T-cell (primary cell): Measurements from ENCODE around the gene ALDH1L2. TPM values are rescaled to one million over a fixed set of nuclear protein-coding genes. Genes with fewer than 3 reads are reported as not detected.
A peak's percentile ranks its signal among the peaks of the same experiment; 100 is the strongest.
"Not testable (repeated sequence)": the region's sequence is repeated elsewhere in the genome, so short reads cannot be mapped to it uniquely, and the experiment has no call there.

Source experiments
- ATAC-seq, 4 experiments: fragments of 200-7000 bp in 3 of 4; fragments of 150-1000 bp in 1 of 4; cut with Tn5 transposase; replicated peaks in 1 of 4; 1 replicate in 3 of 4; 2 replicates in 1 of 4; pipeline ENCODE4 v1.10.0; 2021; ENCODE audit warnings: moderate library complexity in 3 of 4, mild to moderate bottlenecking in 2 of 4, moderate number of reproducible peaks in 1 of 4
- CTCF ChIA-PET, 2 donors: fragments of 300-600 bp; sonication (Branson Sonifier 250); formaldehyde crosslinking; loops; one replicate each; lab custom pipeline; 2022; ENCODE audit warnings: antibody characterized with exemption in 2 of 2; lab: Charles Lee
- POLR2A ChIA-PET, 2 donors: fragments of 300-600 bp; sonication (Branson Sonifier 250); formaldehyde crosslinking; loops; one replicate each; lab custom pipeline; 2022; ENCODE audit warnings: antibody characterized with exemption in 2 of 2; lab: Charles Lee
- DNase-seq, 35 experiments: peaks; one replicate each; pipeline versions ENCODE4 v3.0.0 to v3.0.0-alpha.2; 2013 to 2023
- H3K27ac ChIP-seq: one replicate; pipeline ENCODE4 v1.5.1; 2013; ENCODE audit warnings: low read length
- H3K27me3 ChIP-seq, 2 experiments: replicated peaks in 1 of 2; 1 replicate in 1 of 2; 2 replicates in 1 of 2; pipeline versions ENCODE4 v1.6.1 to v1.7.0; 2013; ENCODE audit warnings: low read length in 1 of 2, mixed read lengths in 1 of 2; ENCODE audit not compliant: control insufficient read depth in 2 of 2, insufficient read depth in 2 of 2; ENCODE audit errors: extremely low read depth in 1 of 2
- H3K36me3 ChIP-seq, 2 donors: 1 replicate in 1 of 2; 2 replicates in 1 of 2; pipeline versions ENCODE4 v1.6.1 to v1.7.0; 2013; ENCODE audit warnings: low read length in 1 of 2; ENCODE audit not compliant: control insufficient read depth in 2 of 2, insufficient read depth in 1 of 2; ENCODE audit errors: extremely low read depth in 1 of 2
- H3K4me1 ChIP-seq, 2 experiments: 1 replicate in 1 of 2; 2 replicates in 1 of 2; pipeline versions ENCODE4 v1.6.1 to v1.7.0; 2013; ENCODE audit warnings: low read length in 2 of 2, mixed read lengths in 1 of 2; ENCODE audit not compliant: insufficient read depth in 2 of 2, control insufficient read depth in 1 of 2; ENCODE audit errors: extremely low read depth in 1 of 2
- H3K4me3 ChIP-seq, 2 donors: 1 replicate in 1 of 2; 2 replicates in 1 of 2; pipeline versions ENCODE4 v1.5.1 to v1.7.0; 2013; ENCODE audit warnings: mild to moderate bottlenecking in 2 of 2, low read length in 1 of 2, moderate library complexity in 1 of 2; ENCODE audit not compliant: control insufficient read depth in 1 of 2; ENCODE audit errors: extremely low read depth in 1 of 2
- H3K9me3 ChIP-seq: 2 replicates; pipeline ENCODE4 v1.7.0; 2013
- H3K27ac Mint-ChIP-seq, 2 donors: one replicate each; pipeline ENCODE4 v1.8.0; 2020 to 2021; ENCODE audit warnings: mild to moderate bottlenecking in 2 of 2, mixed read lengths in 2 of 2
- H3K27me3 Mint-ChIP-seq, 2 donors: one replicate each; pipeline ENCODE4 v1.8.0; 2021 to 2022; ENCODE audit warnings: mixed read lengths in 2 of 2
- H3K36me3 Mint-ChIP-seq: one replicate; pipeline ENCODE4 v1.8.0; 2021; ENCODE audit warnings: mixed read lengths
- H3K4me1 Mint-ChIP-seq, 3 donors: one replicate each; pipeline ENCODE4 v1.8.0; 2020 to 2022; ENCODE audit warnings: mixed read lengths in 3 of 3, mild to moderate bottlenecking in 1 of 3
- H3K4me3 Mint-ChIP-seq, 3 donors: one replicate each; pipeline ENCODE4 v1.8.0; 2020 to 2022; ENCODE audit warnings: mild to moderate bottlenecking in 3 of 3, mixed read lengths in 3 of 3, moderate library complexity in 3 of 3
- H3K9me3 Mint-ChIP-seq, 3 donors: one replicate each; pipeline ENCODE4 v1.8.0; 2020 to 2022; ENCODE audit warnings: mixed read lengths in 3 of 3
- WGBS: methylation state at CpG from one replicate; pipeline ENCODE4 v1.1.5; 2013; ENCODE audit warnings: missing lambda C conversion rate; ENCODE audit not compliant: insufficient coverage; 5-methylcytosine and 5-hydroxymethylcytosine counted together
- total RNA-seq, 35 experiments: library from RNA in 6 of 35; stranded (reverse) in 6 of 35; fragments of 120-200 nt in 1 of 35; gene quantifications; one replicate each; pipeline versions ENCODE4 v1.2.1 to v1.2.4 and lab custom pipeline; 2013 to 2026

ALDH1L2 gene
- total RNA-seq, 5 donors from 2014 or later (not counting 1 experiment from before 2014, with no cell fraction given) = 0.07 to 0.51 (median 0.16) TPM; not detected in 1

- peaks cover 7 to 11% (median 9%) of the 10 kb centered on the region in 3 donors for H3K4me1 Mint-ChIP-seq
- H3K4me3 ChIP-seq = no peak overlapping the region
- peaks cover 40 to 41% of the 10 kb centered on the region in 2 donors for H3K27me3 Mint-ChIP-seq
- CTCF ChIA-PET = interaction anchor here (0.5 to 0.6 kb wide), 2 partner anchors 11 to 149 kb away, joined by 3 read pairs; no protein-coding TSS in a partner anchor
- no peak for ATAC-seq
- H3K9me3 ChIP-seq = no peaks in the 10 kb centered on the region
- POLR2A ChIA-PET = interaction anchor here in 1 of 2 donors (0.6 kb wide), 1 partner anchor 99 kb away, joined by 5 read pairs; no protein-coding TSS in a partner anchor
- no peak overlapping the region for H3K4me3 Mint-ChIP-seq
- no peaks in the 10 kb centered on the region for H3K9me3 Mint-ChIP-seq
- no peak overlapping the region for H3K27ac ChIP-seq
- no peaks in the 10 kb centered on the region for H3K4me1 ChIP-seq
- H3K27me3 ChIP-seq = peaks cover 0 to 7% of the 10 kb centered on the region in 2 experiments
- peak overlapping the region in 1 of 2 donors; percentile 5 for H3K27ac Mint-ChIP-seq
- no peak for DNase-seq
- H3K36me3 ChIP-seq = no peaks in the 10 kb centered on the region
- H3K36me3 Mint-ChIP-seq = no peaks in the 10 kb centered on the region
Observed at GRCh38 chr12:105102673-105103072, 18.4 kb upstream of the ALDH1L2 start.

- H3K9me3 Mint-ChIP-seq = peaks cover 5 to 6% (median 6%) of the 10 kb centered on the region in 3 donors
- Histone ChIP-seq H3K9me3 (no peaks in the 10 kb centered on the region), H3K4me3 (no peak overlapping the region), H3K4me1 (no peaks in the 10 kb centered on the region), H3K36me3 (no peaks in the 10 kb centered on the region), H3K27me3 (peaks cover 0 to 11% of the 10 kb centered on the region in 2 experiments), H3K27ac (no peak overlapping the region)
- H3K4me3 Mint-ChIP-seq = no peak overlapping the region
- POLR2A ChIA-PET = no interaction called here
- no peaks in the 10 kb centered on the region for H3K36me3 Mint-ChIP-seq
- DNase-seq (no peak), ATAC-seq (no peak)
- peaks cover 35 to 36% of the 10 kb centered on the region in 2 donors for H3K27me3 Mint-ChIP-seq
- CTCF ChIA-PET = no interaction called here
- H3K4me1 Mint-ChIP-seq = no peaks in the 10 kb centered on the region
- H3K27ac Mint-ChIP-seq = no peak overlapping the region
Observed at GRCh38 chr12:105100998-105101397, 16.7 kb upstream of the ALDH1L2 start.

GRCh38 chr12:105100207-105100985 is 16.1 kb upstream of the ALDH1L2 start:
- no peak for ATAC-seq
- H3K27me3 Mint-ChIP-seq = peaks cover 35 to 36% of the 10 kb centered on the region in 2 donors

GRCh38 chr12:105099356-105099755 is 15.1 kb upstream of the ALDH1L2 start:
- H3K27ac Mint-ChIP-seq = no peak overlapping the region
- H3K4me3 Mint-ChIP-seq = no peak overlapping the region
- POLR2A ChIA-PET = no interaction called here
- peaks cover 27 to 31% of the 10 kb centered on the region in 2 donors for H3K27me3 Mint-ChIP-seq
- H3K4me1 ChIP-seq = no peaks in the 10 kb centered on the region
- no peaks in the 10 kb centered on the region for H3K4me1 Mint-ChIP-seq
- H3K36me3 Mint-ChIP-seq = no peaks in the 10 kb centered on the region
- peaks cover 0 to 8% of the 10 kb centered on the region in 2 experiments for H3K27me3 ChIP-seq
- H3K36me3 ChIP-seq = no peaks in the 10 kb centered on the region
- H3K9me3 ChIP-seq = no peaks in the 10 kb centered on the region
- DNase-seq (no peak), ATAC-seq (no peak)
- no peak overlapping the region for H3K4me3 ChIP-seq
- H3K9me3 Mint-ChIP-seq = peaks cover 6 to 16% (median 15%) of the 10 kb centered on the region in 3 donors
- CTCF ChIA-PET = interaction anchor here in 1 of 2 donors (0.6 kb wide), 1 partner anchor 8 kb away, joined by 3 read pairs; no protein-coding TSS in a partner anchor
- no peak overlapping the region for H3K27ac ChIP-seq
- 75% methylated on average over 1 of the region's 1 CpG for WGBS

More at GRCh38 chr12:105100207-105100985, 16.1 kb upstream of the ALDH1L2 start:
- WGBS = 84% methylated on average over 5 of the region's 7 CpGs
- H3K4me3 Mint-ChIP-seq = no peak overlapping the region
- Histone ChIP-seq H3K4me1 (no peaks in the 10 kb centered on the region), H3K36me3 (no peaks in the 10 kb centered on the region), H3K9me3 (no peaks in the 10 kb centered on the region), H3K27me3 (peaks cover 0 to 8% of the 10 kb centered on the region in 2 experiments), H3K27ac (no peak overlapping the region), H3K4me3 (no peak overlapping the region)
- POLR2A ChIA-PET = no interaction called here
- H3K36me3 Mint-ChIP-seq = no peaks in the 10 kb centered on the region
- peaks cover 6 to 10% (median 9%) of the 10 kb centered on the region in 3 donors for H3K9me3 Mint-ChIP-seq
- DNase-seq = no peak
- no peaks in the 10 kb centered on the region for H3K4me1 Mint-ChIP-seq
- CTCF ChIA-PET = interaction anchor here in 1 of 2 donors (0.6 kb wide), 1 partner anchor 9 kb away, joined by 3 read pairs; no protein-coding TSS in a partner anchor
- no peak overlapping the region for H3K27ac Mint-ChIP-seq

GRCh38 chr12:105095338-105095737 is 11.1 kb upstream of the ALDH1L2 start:
- ATAC-seq = not testable (repeated sequence)
- WGBS = 88% methylated on average over 2 of the region's 5 CpGs

GRCh38 chr12:105092336-105092735 is 8.1 kb upstream of the ALDH1L2 start:
- Mint-ChIP-seq H3K4me3 (no peak overlapping the region), H3K36me3 (no peaks in the 10 kb centered on the region), H3K9me3 (peaks cover 6 to 20% (median 16%) of the 10 kb centered on the region in 3 donors), H3K4me1 (no peaks in the 10 kb centered on the region), H3K27me3 (peaks cover 10 to 14% of the 10 kb centered on the region in 2 donors), H3K27ac (no peak overlapping the region)
- Histone ChIP-seq H3K27me3 (peaks cover 0 to 4% of the 10 kb centered on the region in 2 experiments), H3K36me3 (no peaks in the 10 kb centered on the region), H3K4me1 (no peaks in the 10 kb centered on the region), H3K9me3 (no peaks in the 10 kb centered on the region), H3K4me3 (no peak overlapping the region), H3K27ac (no peak overlapping the region)
- no peak for ATAC-seq
- DNase-seq = no peak
- ChIA-PET POLR2A (no interaction called here), CTCF (no interaction called here)
- WGBS = 74% methylated on average over 9 of the region's 13 CpGs

More at GRCh38 chr12:105095338-105095737, 11.1 kb upstream of the ALDH1L2 start:
- CTCF ChIA-PET, H3K36me3 ChIP-seq, H3K36me3 Mint-ChIP-seq, DNase-seq, H3K4me1 Mint-ChIP-seq, H3K4me3 ChIP-seq, H3K27me3 ChIP-seq, H3K9me3 ChIP-seq, H3K4me1 ChIP-seq, H3K27ac ChIP-seq, H3K27ac Mint-ChIP-seq, H3K4me3 Mint-ChIP-seq: not testable (repeated sequence)
- H3K27me3 Mint-ChIP-seq = peaks cover 21 to 31% of the 10 kb centered on the region in 2 donors
- H3K9me3 Mint-ChIP-seq = peaks cover 6 to 20% (median 16%) of the 10 kb centered on the region in 3 donors
- POLR2A ChIA-PET = interaction anchor here in 1 of 2 donors (0.7 kb wide), 1 partner anchor 114 kb away, joined by 3 read pairs; no protein-coding TSS in a partner anchor
